C4-2B (cell line): ENCODE results near the gene KPNA6.

Experiments used
- CTCF ChIP-seq: fragments of 450-650 bp; conservative IDR thresholded peaks from 2 replicates; pipeline ENCODE4 v1.5.1; 2017; ENCODE audit warnings: mild to moderate bottlenecking
- ZFX ChIP-seq: fragments of 450-650 bp; IDR thresholded peaks from 2 replicates; pipeline ENCODE4 v1.6.1; 2017

GRCh38 chr1:32077451-32077850 is 30.4 kb upstream of the KPNA6 start:
- no peak for TF ChIP-seq CTCF
- no peak for TF ChIP-seq ZFX
